ENCODE data around the gene TDRD7. TPM values are rescaled to one million over a fixed set of nuclear protein-coding genes. Genes with fewer than 3 reads are reported as not detected.

The TDRD7 gene
- total RNA-seq, 4 donors from 2014 or later = 3.6 to 19.4 (median 14.8) TPM

DNA sequence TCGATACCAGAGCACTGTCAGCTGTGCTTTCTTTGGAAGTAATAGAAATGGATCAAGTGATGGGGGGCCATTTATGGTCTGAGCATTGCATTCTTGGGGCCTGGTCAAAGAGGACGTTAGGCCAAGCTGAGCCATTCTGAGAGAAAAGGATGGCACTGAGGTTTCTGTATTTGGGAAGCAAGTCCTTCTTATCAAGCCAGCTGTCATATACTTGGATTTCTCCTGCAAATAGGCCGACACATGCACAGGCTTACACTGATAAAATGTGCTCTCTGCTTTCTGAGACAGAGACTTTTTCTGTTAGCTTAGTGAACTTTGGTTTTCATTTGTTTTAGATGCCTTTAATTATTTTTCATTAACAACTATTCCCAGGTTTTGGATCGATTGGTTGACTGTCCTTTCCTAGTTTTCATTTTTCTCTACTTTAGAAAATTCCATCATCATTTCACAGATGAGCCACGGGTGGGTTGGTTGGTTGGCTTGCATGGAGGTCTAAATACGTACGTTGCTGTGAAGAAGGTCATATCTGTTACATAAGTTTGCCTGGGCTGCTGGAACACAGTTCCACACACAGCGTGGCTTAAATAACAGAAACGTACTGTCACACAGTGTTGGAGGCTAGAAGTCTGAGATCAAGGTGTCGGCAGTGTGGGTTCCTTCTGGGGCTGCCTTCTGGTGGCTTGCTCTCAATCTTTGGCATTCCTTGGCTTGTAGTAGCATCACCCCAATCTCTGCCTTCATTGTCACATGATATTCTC, 109.9 kb downstream of the TDRD7 start:
- no peak overlapping the region for H3K4me3 ChIP-seq
- H3K36me3 ChIP-seq = no peaks in the 10 kb centered on the region
- peak overlapping the region; percentile 85 to 98 for H3K27ac ChIP-seq
- DNase-seq = peak in 1 of 2 donors; percentile 11
- no peaks in the 10 kb centered on the region for H3K27me3 ChIP-seq
- TF ChIP-seq CTCF (IDR thresholded peaks at IDR 0.05) = no peak
- TF ChIP-seq POLR2A (IDR thresholded peaks at IDR 0.05) = no peak
- intact Hi-C loops (cut with DNase I; ENCODE audit: low total_unique reads) = no loop called here
- peaks cover 16 to 17% of the 10 kb centered on the region in 2 donors for H3K4me1 ChIP-seq
- H3K9me3 ChIP-seq = no peaks in the 10 kb centered on the region

DNA sequence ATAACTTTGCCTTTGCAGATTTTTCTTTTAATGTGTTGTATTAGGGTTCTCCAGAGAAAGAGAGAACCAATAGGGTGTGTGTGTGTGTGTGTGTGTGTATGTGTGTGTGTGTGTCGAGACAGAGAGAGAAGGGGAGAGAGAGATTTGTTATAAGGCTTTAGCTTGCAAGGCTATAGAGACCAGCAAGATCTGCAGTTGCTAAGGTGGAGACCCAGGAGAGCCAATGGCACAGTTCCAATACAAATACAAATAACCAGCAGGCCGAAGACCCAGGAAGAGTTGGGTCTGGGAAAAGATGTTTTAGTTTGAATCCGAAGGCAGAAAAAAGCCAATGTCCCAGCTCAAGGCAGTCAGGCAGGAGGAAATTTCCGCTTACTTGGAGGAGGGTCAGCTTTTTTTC, 112.5 kb downstream of the TDRD7 start:
- Histone ChIP-seq H3K4me1 (peaks cover 4 to 8% of the 10 kb centered on the region in 2 donors), H3K27ac (no peak overlapping the region)

GRCh38 chr9:97525451-97525850, 113.6 kb downstream of the TDRD7 start:
- H3K27ac ChIP-seq = no peak overlapping the region
- H3K27me3 ChIP-seq = no peaks in the 10 kb centered on the region
- DNase-seq = peak in 1 of 2 donors; percentile 1
- H3K4me3 ChIP-seq = no peak overlapping the region
- intact Hi-C loops (cut with DNase I; ENCODE audit: low total_unique reads) = no loop called here
- TF ChIP-seq POLR2A (IDR thresholded peaks at IDR 0.05) = no peak
- no peak for TF ChIP-seq CTCF (IDR thresholded peaks at IDR 0.05)
- peaks cover 0 to 8% of the 10 kb centered on the region in 2 donors for H3K4me1 ChIP-seq
- H3K9me3 ChIP-seq = no peaks in the 10 kb centered on the region
- no peaks in the 10 kb centered on the region for H3K36me3 ChIP-seq

More for the DNA sequence above, 112.5 kb downstream of the TDRD7 start:
- intact Hi-C loops (cut with DNase I; ENCODE audit: low total_unique reads) = no loop called here
- no peak for TF ChIP-seq CTCF (IDR thresholded peaks at IDR 0.05)
- TF ChIP-seq POLR2A (IDR thresholded peaks at IDR 0.05) = no peak
- no peaks in the 10 kb centered on the region for H3K36me3 ChIP-seq
- no peak overlapping the region for H3K4me3 ChIP-seq
- no peak for DNase-seq
- no peaks in the 10 kb centered on the region for H3K9me3 ChIP-seq
- no peaks in the 10 kb centered on the region for H3K27me3 ChIP-seq

- H3K9me3 ChIP-seq = no peaks in the 10 kb centered on the region
- no peak overlapping the region for H3K4me3 ChIP-seq
- H3K27ac ChIP-seq = peak overlapping the region; percentile 75 to 94
- peak in 1 of 2 donors; percentile 9 for DNase-seq
- no peaks in the 10 kb centered on the region for H3K27me3 ChIP-seq
- peaks cover 0 to 8% of the 10 kb centered on the region in 2 donors for H3K4me1 ChIP-seq
- H3K36me3 ChIP-seq = no peaks in the 10 kb centered on the region
- intact Hi-C loops (cut with DNase I; ENCODE audit: low total_unique reads) = no loop called here
- TF ChIP-seq POLR2A (IDR thresholded peaks at IDR 0.05) (no peak), CTCF (IDR thresholded peaks at IDR 0.05) (no peak)
These were observed 115.1 kb downstream of the TDRD7 start for GRCh38 chr9:97526895-97527575.
